NCI-H128 (cell line): ENCODE data around the gene IKBKE.

ENCODE experiments used
- DNase-seq: peaks from one replicate; lab custom pipeline; 2025; ENCODE audit not compliant: unreplicated experiment; lab: John Stamatoyannopoulos, UW

The IKBKE gene

DNA sequence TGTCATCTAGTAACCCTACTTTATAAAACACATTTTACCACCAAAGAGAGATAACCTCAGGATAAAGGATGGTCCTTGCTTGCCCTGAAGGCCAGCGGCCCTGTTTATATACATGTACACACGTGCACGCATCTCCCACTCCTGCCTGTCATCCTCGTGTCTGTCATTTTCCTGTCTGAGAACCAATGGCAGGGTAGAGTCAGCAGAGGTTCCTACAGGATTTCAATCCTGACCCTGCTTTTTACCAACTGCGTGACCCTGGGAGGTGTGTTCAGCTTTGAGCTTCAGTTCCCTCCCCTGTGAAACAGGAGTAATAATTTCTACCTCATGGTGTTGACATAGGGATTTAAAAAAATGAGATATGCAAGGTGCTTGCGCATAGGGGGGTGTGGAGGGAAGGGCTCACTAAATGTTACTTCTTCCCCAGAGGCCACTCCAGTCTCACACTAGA lies 24.8 kb downstream of the IKBKE start:
- DNase-seq: no peak

DNA sequence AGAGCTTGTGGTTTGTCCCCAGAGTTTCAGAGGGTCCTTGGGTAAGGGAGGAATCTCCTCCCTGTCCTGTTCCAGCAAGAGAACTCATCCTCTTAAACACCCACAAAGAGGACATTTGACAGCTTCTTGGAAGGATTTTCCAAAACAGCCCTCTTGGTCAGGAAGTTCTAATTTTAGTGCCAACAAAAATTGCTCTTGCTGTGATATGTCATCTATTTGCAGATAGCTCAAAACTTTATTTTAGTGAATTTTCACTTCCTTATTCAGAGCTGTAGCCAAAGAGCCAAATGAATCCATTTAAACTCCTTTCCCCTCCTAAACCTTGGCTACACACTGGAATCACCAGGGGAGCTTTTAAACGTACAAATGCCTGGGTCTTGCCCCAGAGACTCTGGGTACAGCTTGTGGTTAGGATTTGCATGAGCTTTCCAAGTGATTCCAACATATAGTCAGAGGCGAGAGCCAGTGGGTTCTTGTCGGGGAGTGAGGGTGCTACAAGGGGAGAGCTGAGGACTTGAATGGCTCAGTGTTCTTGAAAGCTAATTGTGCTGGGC lies 25.3 kb downstream of the IKBKE start:
- no peak for DNase-seq

- DNase-seq: no peak
Measured at GRCh38 chr1:206496131-206496793, 26.0 kb downstream of the IKBKE start.

GRCh38 chr1:206497363-206497762 lies 27.1 kb downstream of the IKBKE start:
- no peak for DNase-seq

DNA sequence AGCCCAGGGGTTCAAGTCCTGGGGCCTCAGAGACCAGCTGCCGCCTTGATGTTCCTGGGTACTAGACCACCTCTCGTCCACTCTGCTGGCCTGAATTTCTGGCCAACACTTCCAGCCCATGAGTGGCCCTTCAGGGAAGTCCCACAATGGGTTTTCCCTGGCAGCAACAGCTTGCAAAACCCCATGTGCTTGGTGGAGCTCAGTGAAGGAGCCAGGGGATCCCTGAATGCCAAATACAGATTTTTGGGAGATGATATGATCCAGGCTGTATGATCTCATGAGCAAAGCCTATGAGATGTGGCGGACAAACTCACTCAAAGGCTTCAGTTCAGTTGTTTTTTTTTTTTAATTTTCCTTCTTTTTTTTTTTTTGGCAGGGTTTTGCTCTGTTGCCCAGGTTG lies 27.5 kb downstream of the IKBKE start:
- DNase-seq: no peak

- no peak for DNase-seq
Measured at GRCh38 chr1:206498685-206499084, 28.4 kb downstream of the IKBKE start.

DNA sequence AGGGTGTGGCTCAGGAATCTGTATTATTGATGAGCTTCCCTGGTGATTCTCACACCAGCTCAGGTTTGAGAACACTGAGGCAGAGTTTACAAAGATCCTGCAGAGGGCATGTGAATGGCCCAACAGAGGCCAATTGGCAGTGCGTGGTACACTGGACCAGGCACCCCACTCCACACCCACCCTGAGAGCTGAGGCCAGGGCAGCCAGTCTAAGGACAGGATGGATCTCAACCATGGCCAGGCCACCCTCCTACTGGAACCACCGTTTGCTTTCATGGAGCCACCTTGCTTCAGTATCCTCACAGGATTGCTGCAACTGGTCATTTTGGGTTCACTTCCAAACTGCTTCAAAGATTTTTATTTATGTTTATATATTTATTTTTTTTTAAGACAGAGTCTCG lies 29.8 kb downstream of the IKBKE start:
- DNase-seq: no peak

GRCh38 chr1:206501881-206502280 lies 31.6 kb downstream of the IKBKE start:
- DNase-seq: no peak

- DNase-seq: no peak
Measured at GRCh38 chr1:206502403-206502802, 32.1 kb downstream of the IKBKE start.

DNA sequence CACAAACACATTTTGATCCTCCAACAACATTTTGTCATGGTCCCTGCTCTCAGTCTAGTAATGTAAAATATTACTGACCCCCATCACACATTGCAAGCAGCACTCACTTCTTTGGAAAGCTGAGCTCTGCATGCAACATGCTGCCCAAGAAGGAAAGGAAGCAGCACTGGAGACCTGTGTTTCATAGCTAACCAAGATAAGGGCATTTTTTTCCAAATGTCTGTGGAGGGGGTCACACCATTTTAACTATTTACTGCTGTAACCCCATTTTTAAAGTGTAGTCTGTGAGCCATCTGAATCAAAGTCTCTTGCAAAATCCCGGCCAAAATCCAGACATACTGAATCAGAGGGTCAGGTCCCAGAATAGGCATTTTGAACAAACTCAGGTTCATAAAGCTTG lies 32.5 kb downstream of the IKBKE start:
- no peak for DNase-seq

- DNase-seq: no peak
Measured at GRCh38 chr1:206503591-206504362, 33.5 kb downstream of the IKBKE start.

DNA sequence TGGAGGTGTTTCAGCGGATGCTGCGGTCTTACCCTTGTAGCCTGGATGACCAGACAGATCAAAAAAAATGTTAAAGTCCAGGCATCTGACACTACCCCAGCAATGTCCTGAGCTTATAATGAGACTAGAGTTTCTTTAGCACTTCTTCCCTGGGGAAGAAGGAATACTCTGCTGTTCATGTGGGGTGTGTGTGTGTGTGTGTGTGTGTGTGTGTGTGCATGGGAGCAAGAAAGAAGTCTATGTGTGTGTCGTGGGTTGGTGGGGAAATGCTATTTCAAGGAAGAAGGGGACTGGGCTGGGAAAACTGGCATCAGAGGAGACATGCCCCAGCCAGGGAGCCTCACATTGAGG lies 34.1 kb downstream of the IKBKE start:
- DNase-seq: no peak

DNA sequence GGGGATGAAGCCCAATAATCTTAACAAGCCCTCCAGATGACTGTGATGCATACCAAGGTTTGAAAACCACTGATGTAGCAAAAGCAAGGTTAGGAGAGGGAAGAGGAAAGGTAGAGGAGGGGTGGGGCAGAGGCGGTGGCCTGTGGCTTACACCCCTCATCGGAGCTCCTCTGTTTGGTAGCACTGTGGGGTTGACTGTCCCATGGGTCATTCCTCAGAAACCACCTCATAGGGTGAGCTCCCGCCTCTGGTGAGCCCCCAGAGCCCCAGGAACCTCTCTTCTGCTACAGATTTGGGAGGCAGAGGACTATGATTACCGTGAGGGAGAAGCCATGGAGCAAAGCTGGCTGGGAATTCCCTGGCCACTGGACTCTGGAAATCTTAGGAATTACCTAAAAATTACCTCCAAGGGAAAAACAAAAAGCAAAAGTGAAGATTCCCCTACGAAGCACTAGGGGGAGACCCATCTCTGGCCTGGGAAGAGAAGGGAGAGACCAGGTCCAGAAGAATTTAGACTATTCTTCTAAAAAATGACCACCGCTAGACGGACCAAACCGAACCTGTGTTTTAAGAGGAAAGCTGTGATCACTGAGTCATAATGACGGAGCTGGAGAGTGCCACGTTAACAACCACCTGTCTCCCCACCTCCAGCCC lies 35.6 kb downstream of the IKBKE start:
- no peak for DNase-seq

GRCh38 chr1:206506405-206507283 lies 36.4 kb downstream of the IKBKE start:
- no peak for DNase-seq

- no peak for DNase-seq
Measured at GRCh38 chr1:206507284-206508129, 37.2 kb downstream of the IKBKE start, which contains the start of gene RASSF5. Gene RASSF5, plus strand, starts transcription at chr1:206507531. Its CDS starts 72 bp downstream, at chr1:206507603.

DNA sequence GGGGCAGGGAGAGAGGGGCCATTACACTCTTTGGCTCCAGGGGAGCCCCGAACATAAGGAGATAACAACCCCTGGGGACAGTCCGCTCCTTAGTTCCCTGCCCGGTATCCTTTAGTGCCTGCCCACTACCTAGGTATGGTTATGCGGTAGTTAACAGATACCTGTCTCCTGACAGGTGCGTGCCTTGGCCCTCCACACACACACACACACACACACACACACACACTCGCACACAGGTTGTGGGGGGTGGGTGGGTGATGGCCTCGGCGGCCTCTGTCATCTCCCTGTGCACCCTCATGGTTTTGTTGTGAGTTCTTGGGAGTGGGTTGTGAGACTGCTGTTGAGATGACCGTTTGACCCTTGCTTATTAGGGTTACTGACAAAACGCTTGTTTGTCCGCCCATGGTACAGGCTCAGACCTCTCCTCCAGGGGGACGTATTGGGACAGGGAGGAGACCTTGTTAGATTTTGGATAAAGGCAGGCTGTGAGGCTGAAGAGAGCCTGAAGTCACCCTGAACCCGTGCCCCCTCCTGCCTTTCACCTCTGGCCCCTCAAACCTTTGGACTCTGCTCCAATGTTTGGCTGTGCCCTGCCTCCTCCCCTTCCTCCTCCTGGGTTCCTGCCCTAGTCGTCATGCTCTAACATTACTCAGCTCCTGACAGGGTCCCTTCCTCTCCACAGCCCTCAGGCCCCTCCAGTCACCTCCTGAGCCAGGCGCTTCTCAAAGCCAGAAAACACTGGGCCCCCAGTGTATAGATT lies 38.0 kb downstream of the IKBKE start:
- DNase-seq: no peak

DNA sequence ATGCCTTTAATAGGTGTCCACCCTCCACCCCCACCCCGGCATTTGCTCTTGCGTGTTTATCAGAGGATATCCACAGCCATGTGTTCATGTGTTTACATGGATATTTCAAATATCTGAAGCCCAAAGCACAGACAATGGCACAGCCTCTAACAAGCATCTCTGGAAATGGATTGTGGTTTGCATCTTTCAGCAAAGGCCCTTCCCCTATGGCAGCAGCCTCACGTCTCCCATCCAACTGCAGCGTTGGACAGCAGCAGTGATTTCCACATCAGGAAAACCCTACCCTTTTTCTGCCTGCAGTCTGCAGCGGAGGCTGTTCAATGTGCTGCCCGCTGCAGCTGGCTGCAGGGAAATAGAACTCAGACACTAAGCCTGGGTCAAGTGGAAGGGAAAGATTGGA lies 38.7 kb downstream of the IKBKE start:
- no peak for DNase-seq

GRCh38 chr1:206509612-206510257 lies 39.5 kb downstream of the IKBKE start:
- DNase-seq: no peak

- no peak for DNase-seq
Measured at GRCh38 chr1:206510371-206510770, 40.1 kb downstream of the IKBKE start.
